ENCODE measurements around the gene CDC25A.

DNA sequence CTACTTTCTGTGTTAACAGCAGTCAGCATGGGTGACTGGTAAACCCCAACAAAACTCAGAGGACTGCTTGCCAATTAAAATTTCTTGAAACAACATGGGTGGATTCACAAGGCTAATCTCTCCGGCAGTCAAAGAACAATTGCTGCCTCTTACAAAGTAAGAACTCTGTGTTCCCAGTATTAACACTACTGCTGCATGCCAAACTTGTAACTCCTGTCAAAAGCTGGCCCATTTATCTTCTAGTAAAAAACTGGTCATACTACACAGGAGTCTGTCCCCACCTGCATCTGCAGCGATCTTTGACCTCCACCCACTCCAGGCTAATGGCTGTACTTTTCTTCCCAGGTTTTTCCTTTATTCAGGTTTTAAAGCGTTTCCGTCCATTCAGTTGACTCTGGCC lies 44.0 kb upstream of the CDC25A start:
- TF ChIP-seq ZNF274 (IDR thresholded peaks at IDR 0.05; ENCODE audit: low read depth, low read length): no peak
- no peak for TF ChIP-seq SUZ12 (IDR thresholded peaks at IDR 0.05; ENCODE audit: extremely low read depth, insufficient read depth, insufficient read length)
- no peak for TF ChIP-seq YY1 (IDR thresholded peaks at IDR 0.05; ENCODE audit: insufficient read depth, insufficient read length)

Measured in NT2/D1 (cell line).